WTC11 (cell line): ENCODE data around the gene NDRG4. TPM values are rescaled to one million over a fixed set of nuclear protein-coding genes. Genes with fewer than 3 reads are reported as not detected.

Experiments used
- ATAC-seq: fragments of 200-7000 bp; cut with Tn5 transposase; 2 replicates; pipeline ENCODE4 v1.10.0; 2021; ENCODE audit warnings: mild to moderate bottlenecking, moderate library complexity
- CTCF ChIA-PET: fragments of 300-600 bp; sonication (Branson Sonifier 250); formaldehyde crosslinking; loops from one replicate; lab custom pipeline; 2021; ENCODE audit warnings: antibody characterized with exemption; lab: Charles Lee
- POLR2A ChIA-PET: fragments of 350-600 bp; sonication (Branson Sonifier 250); formaldehyde crosslinking; loops from one replicate; lab custom pipeline; 2021; ENCODE audit warnings: antibody characterized with exemption; lab: Charles Lee
- DNase-seq: peaks from one replicate; pipeline ENCODE4 v3.0.0; 2021; ENCODE audit warnings: low spot score
- H3K27ac Mint-ChIP-seq: 2 replicates; pipeline ENCODE4 v1.8.0; 2021; ENCODE audit warnings: mixed read lengths
- H3K27me3 Mint-ChIP-seq: 2 replicates; pipeline ENCODE4 v1.8.0; 2021; ENCODE audit warnings: low read depth, mild to moderate bottlenecking, moderate library complexity, mixed read lengths
- H3K36me3 Mint-ChIP-seq: 2 replicates; pipeline ENCODE4 v1.8.0; 2021; ENCODE audit warnings: mixed read lengths
- H3K4me1 Mint-ChIP-seq: 2 replicates; pipeline ENCODE4 v1.8.0; 2022; ENCODE audit warnings: mixed read lengths
- H3K4me3 Mint-ChIP-seq: 2 replicates; pipeline ENCODE4 v1.8.0; 2021; ENCODE audit warnings: mild to moderate bottlenecking, moderate library complexity, mixed read lengths
- H3K9me3 Mint-ChIP-seq: 2 replicates; pipeline ENCODE4 v1.8.0; 2021; ENCODE audit warnings: mixed read lengths
- CDX4 ChIP-seq: fragments of 250-450 bp; sonication (Bioruptor Pico); IDR thresholded peaks from 2 replicates; pipeline ENCODE4 v1.9.0; 2021; ENCODE audit warnings: moderate library complexity, mild to moderate bottlenecking, inconsistent platforms, borderline replicate concordance
- CTCF ChIP-seq: fragments of 200-600 bp; IDR thresholded peaks from 2 replicates; pipeline ENCODE4 v1.8.0; 2022; ENCODE audit warnings: antibody characterized with exemption
- GTF2I ChIP-seq: fragments of 250-450 bp; sonication (Bioruptor Pico); conservative IDR thresholded peaks from 2 replicates; pipeline ENCODE4 v1.4.0; 2021; ENCODE audit warnings: mild to moderate bottlenecking
- NFATC4 ChIP-seq: fragments of 250-450 bp; sonication (Bioruptor Pico); IDR thresholded peaks from 2 replicates; pipeline ENCODE4 v1.9.0; 2021; ENCODE audit warnings: mild to moderate bottlenecking
- NFE2L1 ChIP-seq: sonication (generic); formaldehyde crosslinking; IDR thresholded peaks from 2 replicates; pipeline ENCODE4 v1.8.1; 2023; ENCODE audit warnings: missing genetic modification reagents
- NR2C2 ChIP-seq: sonication (generic); formaldehyde crosslinking; IDR thresholded peaks from 2 replicates; pipeline ENCODE4 v1.8.0; 2022; ENCODE audit warnings: mild to moderate bottlenecking, missing genetic modification reagents
- RORB ChIP-seq: fragments of 250-450 bp; sonication (Bioruptor Pico); IDR thresholded peaks from 2 replicates; pipeline ENCODE4 v1.9.0; 2021; ENCODE audit warnings: mild to moderate bottlenecking
- SMAD3 ChIP-seq: sonication (generic); formaldehyde crosslinking; IDR thresholded peaks from 2 replicates; pipeline ENCODE4 v1.8.0; 2022; ENCODE audit warnings: missing genetic modification reagents, mild to moderate bottlenecking, borderline replicate concordance
- ZNF138 ChIP-seq: sonication (generic); formaldehyde crosslinking; conservative IDR thresholded peaks from 2 replicates; pipeline ENCODE4 v1.8.1; 2022; ENCODE audit warnings: mild to moderate bottlenecking, moderate library complexity, missing genetic modification reagents
- ZNF263 ChIP-seq: sonication (generic); formaldehyde crosslinking; IDR thresholded peaks from 2 replicates; pipeline ENCODE4 v1.8.1; 2022; ENCODE audit warnings: low read depth, mild to moderate bottlenecking, moderate library complexity, missing genetic modification reagents
- total RNA-seq: library from RNA; stranded (reverse); gene quantifications from 3 replicates; pipeline ENCODE4 v1.2.3, GENCODE V29; 2021
- TF ChIP-seq, protein P1 (sequence below): sonication (generic); formaldehyde crosslinking; IDR thresholded peaks from 2 replicates; pipeline ENCODE4 v1.8.0; 2022; ENCODE audit warnings: mild to moderate bottlenecking, missing genetic modification reagents
- TF ChIP-seq, protein P2 (sequence below): fragments of 250-450 bp; sonication (Bioruptor Pico); IDR thresholded peaks from 2 replicates; pipeline ENCODE4 v1.9.0; 2021; ENCODE audit warnings: mild to moderate bottlenecking, borderline replicate concordance
- TF ChIP-seq, protein P3 (sequence below): sonication (generic); formaldehyde crosslinking; IDR thresholded peaks from 2 replicates; pipeline ENCODE4 v1.8.1; 2023; ENCODE audit warnings: mild to moderate bottlenecking, missing genetic modification reagents, moderate library complexity

NDRG4 gene
- total RNA-seq, 1 experiment from 2014 or later: 20.5 TPM

- H3K27ac Mint-ChIP-seq: peak overlapping the region; percentile 70; the same call in 1 of the 2 replicates
Observed at GRCh38 chr16:58510097-58510775, 10.3 kb downstream of the NDRG4 start.

DNA sequence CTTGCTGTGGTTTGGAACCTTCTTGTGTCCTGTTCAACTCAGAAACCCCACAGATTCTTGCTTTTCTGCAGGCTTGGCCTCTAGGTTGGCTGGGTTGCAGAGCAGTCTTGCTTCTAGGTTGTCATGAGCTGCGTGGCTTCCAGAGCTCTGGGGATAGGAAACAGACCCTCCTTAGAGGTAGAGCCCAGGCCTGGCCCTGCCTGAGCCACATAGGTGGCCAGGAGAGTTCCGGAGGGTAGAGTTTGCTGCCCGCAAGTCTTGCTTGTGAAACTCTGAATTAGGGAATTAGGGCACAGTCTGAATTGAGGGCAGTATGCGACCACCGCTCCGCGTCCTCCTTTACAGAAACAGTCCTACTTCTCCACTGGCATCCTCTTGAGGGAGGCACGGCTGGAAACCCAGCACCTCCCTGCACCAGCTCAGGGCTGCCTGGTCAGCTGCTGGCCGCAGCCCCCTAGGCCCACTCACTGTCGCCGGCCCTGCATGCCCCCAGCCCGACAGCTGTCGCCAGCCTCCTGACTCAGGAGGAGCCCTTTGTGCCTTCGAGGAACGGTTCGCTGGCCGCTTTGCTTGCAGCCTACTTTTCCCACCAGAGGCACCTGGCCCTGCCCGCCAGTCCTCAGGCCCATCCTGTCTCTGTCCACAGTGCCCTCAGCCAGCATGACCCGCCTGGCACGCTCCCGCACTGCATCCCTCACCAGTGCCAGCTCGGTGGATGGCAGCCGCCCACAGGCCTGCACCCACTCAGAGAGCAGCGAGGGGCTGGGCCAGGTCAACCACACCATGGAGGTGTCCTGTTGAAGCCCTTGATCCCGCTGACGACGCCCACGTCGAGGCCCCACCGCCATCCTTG, 11.1 kb downstream of the NDRG4 start:
- H3K4me1 Mint-ChIP-seq: peaks cover 25% of the 10 kb centered on the region
- no peak overlapping the region; the same call in 1 of the 2 replicates for H3K27ac Mint-ChIP-seq
- no peaks in the 10 kb centered on the region for H3K27me3 Mint-ChIP-seq
- H3K36me3 Mint-ChIP-seq: 0 out of 2 replicates have a peak, but pooled peaks cover 2% of the 10 kb centered on the region
- H3K9me3 Mint-ChIP-seq: no peaks in the 10 kb centered on the region
- DNase-seq (no peak), ATAC-seq (no peak)
- no peak for TF ChIP-seq GTF2I (CRISPR knock-in tag)
- no peak for TF ChIP-seq SMAD3
- TF ChIP-seq ZNF138 (CRISPR knock-in tag): no peak
- ChIA-PET POLR2A (no interaction called here), CTCF (interaction anchor here (0.7 to 2.3 kb wide), 9 partner anchors 10 to 245 kb away, joined by 3 to 24 read pairs (median 9); partner anchors contain the start of gene NDRG4)
- no peak overlapping the region for H3K4me3 Mint-ChIP-seq

More at GRCh38 chr16:58510097-58510775, 10.3 kb downstream of the NDRG4 start:
- Mint-ChIP-seq H3K36me3 (0 out of 2 replicates have a peak, but pooled peaks cover 2% of the 10 kb centered on the region), H3K27me3 (no peaks in the 10 kb centered on the region), H3K9me3 (no peaks in the 10 kb centered on the region), H3K4me3 (no peak overlapping the region), H3K4me1 (peaks cover 25% of the 10 kb centered on the region)
- no peak for ATAC-seq
- TF ChIP-seq, protein P1, sequence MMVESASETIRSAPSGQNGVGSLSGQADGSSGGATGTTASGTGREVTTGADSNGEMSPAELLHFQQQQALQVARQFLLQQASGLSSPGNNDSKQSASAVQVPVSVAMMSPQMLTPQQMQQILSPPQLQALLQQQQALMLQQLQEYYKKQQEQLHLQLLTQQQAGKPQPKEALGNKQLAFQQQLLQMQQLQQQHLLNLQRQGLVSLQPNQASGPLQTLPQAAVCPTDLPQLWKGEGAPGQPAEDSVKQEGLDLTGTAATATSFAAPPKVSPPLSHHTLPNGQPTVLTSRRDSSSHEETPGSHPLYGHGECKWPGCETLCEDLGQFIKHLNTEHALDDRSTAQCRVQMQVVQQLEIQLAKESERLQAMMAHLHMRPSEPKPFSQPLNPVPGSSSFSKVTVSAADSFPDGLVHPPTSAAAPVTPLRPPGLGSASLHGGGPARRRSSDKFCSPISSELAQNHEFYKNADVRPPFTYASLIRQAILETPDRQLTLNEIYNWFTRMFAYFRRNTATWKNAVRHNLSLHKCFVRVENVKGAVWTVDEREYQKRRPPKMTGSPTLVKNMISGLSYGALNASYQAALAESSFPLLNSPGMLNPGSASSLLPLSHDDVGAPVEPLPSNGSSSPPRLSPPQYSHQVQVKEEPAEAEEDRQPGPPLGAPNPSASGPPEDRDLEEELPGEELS (CRISPR knock-in tag): no peak
- POLR2A ChIA-PET: no interaction called here
- no peak for DNase-seq
- CTCF ChIA-PET: interaction anchor here (0.7 to 2.3 kb wide), 5 partner anchors 15 to 246 kb away, joined by 3 to 22 read pairs (median 4); no protein-coding TSS in a partner anchor

DNA sequence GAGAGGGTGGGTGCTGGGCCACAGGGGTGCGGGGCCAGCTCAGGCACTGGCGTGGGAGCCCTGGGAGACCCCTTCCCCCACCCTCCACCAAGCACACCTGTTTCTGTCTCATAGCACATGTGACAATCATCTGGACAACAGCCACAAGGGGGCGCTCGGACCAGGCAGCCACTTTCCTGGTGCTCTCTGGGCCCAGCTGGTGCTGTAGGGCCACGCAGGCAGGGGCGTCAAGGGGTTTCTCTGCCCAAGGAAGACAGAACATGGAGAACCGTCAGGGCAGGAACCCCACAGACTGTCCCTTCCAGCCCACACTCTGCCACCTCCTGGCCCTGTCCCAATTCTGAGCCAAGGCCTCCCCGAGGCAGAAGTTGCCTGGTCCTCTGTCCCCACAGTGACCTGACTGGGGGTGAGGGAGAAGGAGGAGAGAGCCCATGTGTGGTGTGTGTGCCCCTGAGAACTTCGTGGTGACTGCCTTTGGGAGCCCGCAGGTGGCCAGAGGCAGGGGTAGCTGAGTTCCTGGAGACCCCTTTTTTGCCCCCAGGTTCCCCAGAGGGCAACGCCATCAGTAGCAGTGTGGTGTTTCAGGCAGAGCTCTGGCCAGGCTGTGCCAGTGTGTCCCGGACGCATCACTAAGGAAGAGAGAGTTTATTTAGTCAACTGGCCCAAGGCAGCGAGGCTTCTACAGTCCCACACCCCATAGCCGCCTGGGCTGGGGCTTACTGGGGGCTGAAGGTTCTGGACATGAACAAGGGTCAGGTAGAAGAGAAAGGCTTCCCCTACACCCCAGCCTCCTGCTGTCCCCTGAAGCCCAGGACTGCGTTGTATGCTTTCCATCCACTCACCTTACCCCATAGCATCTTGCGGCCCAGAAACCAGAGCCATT, 12.2 kb downstream of the NDRG4 start:
- H3K4me3 Mint-ChIP-seq: no peak overlapping the region
- DNase-seq: peak; percentile 93
- peak; percentile 36 for ATAC-seq
- peaks cover 8% of the 10 kb centered on the region for H3K36me3 Mint-ChIP-seq
- no peaks in the 10 kb centered on the region for H3K27me3 Mint-ChIP-seq
- no peak overlapping the region for H3K27ac Mint-ChIP-seq
- peaks cover 31% of the 10 kb centered on the region for H3K4me1 Mint-ChIP-seq
- CTCF ChIA-PET: interaction anchor here (0.6 to 2.3 kb wide), 12 partner anchors 8 to 244 kb away, joined by 3 to 24 read pairs (median 6); partner anchors contain the start of gene NDRG4
- H3K9me3 Mint-ChIP-seq: no peaks in the 10 kb centered on the region
- POLR2A ChIA-PET: interaction anchor here (1.5 kb wide), 1 partner anchor 13 kb away, joined by 3 read pairs; the partner anchor contains the start of gene NDRG4
- TF ChIP-seq RORB (CRISPR knock-in tag) (no peak), CDX4 (CRISPR knock-in tag) (no peak), CTCF (peak; percentile 87), NR2C2 (CRISPR knock-in tag) (no peak), NFATC4 (no peak), ZNF263 (CRISPR knock-in tag) (no peak), NFE2L1 (CRISPR knock-in tag) (no peak)
- TF ChIP-seq, protein P2, sequence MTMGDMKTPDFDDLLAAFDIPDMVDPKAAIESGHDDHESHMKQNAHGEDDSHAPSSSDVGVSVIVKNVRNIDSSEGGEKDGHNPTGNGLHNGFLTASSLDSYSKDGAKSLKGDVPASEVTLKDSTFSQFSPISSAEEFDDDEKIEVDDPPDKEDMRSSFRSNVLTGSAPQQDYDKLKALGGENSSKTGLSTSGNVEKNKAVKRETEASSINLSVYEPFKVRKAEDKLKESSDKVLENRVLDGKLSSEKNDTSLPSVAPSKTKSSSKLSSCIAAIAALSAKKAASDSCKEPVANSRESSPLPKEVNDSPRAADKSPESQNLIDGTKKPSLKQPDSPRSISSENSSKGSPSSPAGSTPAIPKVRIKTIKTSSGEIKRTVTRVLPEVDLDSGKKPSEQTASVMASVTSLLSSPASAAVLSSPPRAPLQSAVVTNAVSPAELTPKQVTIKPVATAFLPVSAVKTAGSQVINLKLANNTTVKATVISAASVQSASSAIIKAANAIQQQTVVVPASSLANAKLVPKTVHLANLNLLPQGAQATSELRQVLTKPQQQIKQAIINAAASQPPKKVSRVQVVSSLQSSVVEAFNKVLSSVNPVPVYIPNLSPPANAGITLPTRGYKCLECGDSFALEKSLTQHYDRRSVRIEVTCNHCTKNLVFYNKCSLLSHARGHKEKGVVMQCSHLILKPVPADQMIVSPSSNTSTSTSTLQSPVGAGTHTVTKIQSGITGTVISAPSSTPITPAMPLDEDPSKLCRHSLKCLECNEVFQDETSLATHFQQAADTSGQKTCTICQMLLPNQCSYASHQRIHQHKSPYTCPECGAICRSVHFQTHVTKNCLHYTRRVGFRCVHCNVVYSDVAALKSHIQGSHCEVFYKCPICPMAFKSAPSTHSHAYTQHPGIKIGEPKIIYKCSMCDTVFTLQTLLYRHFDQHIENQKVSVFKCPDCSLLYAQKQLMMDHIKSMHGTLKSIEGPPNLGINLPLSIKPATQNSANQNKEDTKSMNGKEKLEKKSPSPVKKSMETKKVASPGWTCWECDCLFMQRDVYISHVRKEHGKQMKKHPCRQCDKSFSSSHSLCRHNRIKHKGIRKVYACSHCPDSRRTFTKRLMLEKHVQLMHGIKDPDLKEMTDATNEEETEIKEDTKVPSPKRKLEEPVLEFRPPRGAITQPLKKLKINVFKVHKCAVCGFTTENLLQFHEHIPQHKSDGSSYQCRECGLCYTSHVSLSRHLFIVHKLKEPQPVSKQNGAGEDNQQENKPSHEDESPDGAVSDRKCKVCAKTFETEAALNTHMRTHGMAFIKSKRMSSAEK (CRISPR knock-in tag): no peak
- TF ChIP-seq, protein P1 (CRISPR knock-in tag): no peak
- TF ChIP-seq, protein P3, sequence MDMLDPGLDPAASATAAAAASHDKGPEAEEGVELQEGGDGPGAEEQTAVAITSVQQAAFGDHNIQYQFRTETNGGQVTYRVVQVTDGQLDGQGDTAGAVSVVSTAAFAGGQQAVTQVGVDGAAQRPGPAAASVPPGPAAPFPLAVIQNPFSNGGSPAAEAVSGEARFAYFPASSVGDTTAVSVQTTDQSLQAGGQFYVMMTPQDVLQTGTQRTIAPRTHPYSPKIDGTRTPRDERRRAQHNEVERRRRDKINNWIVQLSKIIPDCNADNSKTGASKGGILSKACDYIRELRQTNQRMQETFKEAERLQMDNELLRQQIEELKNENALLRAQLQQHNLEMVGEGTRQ (CRISPR knock-in tag): peak; percentile 72
